Ascending aorta (tissue), 2 donors: Measurements from ENCODE around the gene SYNE4. TPM values are rescaled to one million over a fixed set of nuclear protein-coding genes. Genes with fewer than 3 reads are reported as not detected.
A peak's percentile ranks its signal among the peaks of the same experiment; 100 is the strongest.

Source experiments
- DNase-seq, 2 donors: peaks; one replicate each; pipeline ENCODE4 v3.0.0-alpha.2; 2019; ENCODE audit warnings: low spot score in 2 of 2
- H3K27ac ChIP-seq, 2 donors: fragments of 200-600 bp; sonication (generic); one replicate each; pipeline ENCODE4 v1.5.1; 2016 to 2017; ENCODE audit warnings: mild to moderate bottlenecking in 1 of 2
- H3K27me3 ChIP-seq: fragments of 200-600 bp; sonication (generic); one replicate; pipeline ENCODE4 v1.5.1; 2017
- H3K36me3 ChIP-seq, 2 donors: fragments of 200-600 bp; sonication (generic); one replicate each; pipeline ENCODE4 v1.5.1; 2016
- H3K4me1 ChIP-seq, 2 donors: fragments of 200-600 bp; sonication (generic); one replicate each; pipeline ENCODE4 v1.5.1; 2016 to 2017; ENCODE audit warnings: mild to moderate bottlenecking in 1 of 2
- H3K4me3 ChIP-seq, 2 donors: fragments of 200-600 bp; sonication (generic); one replicate each; pipeline ENCODE4 v1.5.1; 2016 to 2017; ENCODE audit warnings: mild to moderate bottlenecking in 1 of 2
- H3K9me3 ChIP-seq, 2 donors: fragments of 200-600 bp; sonication (generic); one replicate each; pipeline ENCODE4 v1.5.1; 2016
- intact Hi-C: fragments of 100-400 bp; cut with DNase I; formaldehyde crosslinking; loops from one replicate; pipeline ENCODE4 v1.15.1; 2023
- total RNA-seq: library from RNA; depleted of rRNA; stranded (reverse); fragments of >200 nt; gene quantifications from one replicate; pipeline ENCODE4 v1.1.0, GENCODE V29; 2016
- TF ChIP-seq, protein P1 (sequence below), 3 experiments: fragments of 200-600 bp in 2 of 3; fragments of 450-650 bp in 1 of 3; sonication (generic) in 2 of 3; IDR thresholded peaks; one replicate each; pipeline ENCODE4 v1.5.1; 2016 to 2019; ENCODE audit warnings: antibody characterized with exemption in 3 of 3, mild to moderate bottlenecking in 1 of 3, moderate library complexity in 1 of 3

Gene SYNE4
- total RNA-seq, 1 donor from 2014 or later, result not detected

- TF ChIP-seq, protein P1, sequence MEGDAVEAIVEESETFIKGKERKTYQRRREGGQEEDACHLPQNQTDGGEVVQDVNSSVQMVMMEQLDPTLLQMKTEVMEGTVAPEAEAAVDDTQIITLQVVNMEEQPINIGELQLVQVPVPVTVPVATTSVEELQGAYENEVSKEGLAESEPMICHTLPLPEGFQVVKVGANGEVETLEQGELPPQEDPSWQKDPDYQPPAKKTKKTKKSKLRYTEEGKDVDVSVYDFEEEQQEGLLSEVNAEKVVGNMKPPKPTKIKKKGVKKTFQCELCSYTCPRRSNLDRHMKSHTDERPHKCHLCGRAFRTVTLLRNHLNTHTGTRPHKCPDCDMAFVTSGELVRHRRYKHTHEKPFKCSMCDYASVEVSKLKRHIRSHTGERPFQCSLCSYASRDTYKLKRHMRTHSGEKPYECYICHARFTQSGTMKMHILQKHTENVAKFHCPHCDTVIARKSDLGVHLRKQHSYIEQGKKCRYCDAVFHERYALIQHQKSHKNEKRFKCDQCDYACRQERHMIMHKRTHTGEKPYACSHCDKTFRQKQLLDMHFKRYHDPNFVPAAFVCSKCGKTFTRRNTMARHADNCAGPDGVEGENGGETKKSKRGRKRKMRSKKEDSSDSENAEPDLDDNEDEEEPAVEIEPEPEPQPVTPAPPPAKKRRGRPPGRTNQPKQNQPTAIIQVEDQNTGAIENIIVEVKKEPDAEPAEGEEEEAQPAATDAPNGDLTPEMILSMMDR (IDR thresholded peaks at IDR 0.05), result no peak
- no peaks in the 10 kb centered on the region for H3K27me3 ChIP-seq
- DNase-seq, result no peak
- intact Hi-C loops, result loop anchor here (5.0 kb wide), 2 partner anchors 36 to 56 kb away; partner anchors contain the start of genes CLIP3, THAP8 and WDR62
- H3K27ac ChIP-seq, result peak overlapping the region in 1 of 2 donors; percentile 4
- no peak overlapping the region for H3K4me3 ChIP-seq
- H3K9me3 ChIP-seq, result no peaks in the 10 kb centered on the region
- peaks cover 3 to 14% of the 10 kb centered on the region in 2 donors for H3K4me1 ChIP-seq
- H3K36me3 ChIP-seq, result peaks cover 4 to 10% of the 10 kb centered on the region in 2 donors
These were observed 11.8 kb downstream of the SYNE4 start for GRCh38 chr19:35996777-35997176.

GRCh38 chr19:35995048-35995993 lies 13.3 kb downstream of the SYNE4 start, which contains the start of gene SDHAF1:
TSS of gene SDHAF1 (plus strand) at chr19:35995188. CDS start at chr19:35995275, 87 bp downstream.
- Histone ChIP-seq H3K4me3 (peak within 1 kb of the TSS; percentile 82 to 87), H3K36me3 (peaks cover 0 to 10% of the 10 kb centered on the region in 2 donors), H3K27me3 (no peaks in the 10 kb centered on the region), H3K27ac (peak within 1 kb of the TSS; percentile 73 to 74), H3K9me3 (no peaks in the 10 kb centered on the region), H3K4me1 (peaks cover 3 to 14% of the 10 kb centered on the region in 2 donors)
- DNase-seq, result peak; percentile 85 to 98
- intact Hi-C loops, result loop anchor here (1.0 to 5.0 kb wide), 5 partner anchors 19 to 255 kb away; partner anchors contain the start of genes ALKBH6, CLIP3, POLR2I and TBCB
- TF ChIP-seq, protein P1 (IDR thresholded peaks at IDR 0.05), result no peak

GRCh38 chr19:35993923-35994598 lies 14.6 kb downstream of the SYNE4 start:
- no peaks in the 10 kb centered on the region for H3K27me3 ChIP-seq
- H3K9me3 ChIP-seq, result no peaks in the 10 kb centered on the region
- H3K4me3 ChIP-seq, result peak overlapping the region; percentile 82 to 87
- H3K36me3 ChIP-seq, result peaks cover 0 to 10% of the 10 kb centered on the region in 2 donors
- H3K4me1 ChIP-seq, result peaks cover 3 to 14% of the 10 kb centered on the region in 2 donors
- no peak for DNase-seq
- TF ChIP-seq, protein P1 (IDR thresholded peaks at IDR 0.05), result peak in 1 of 3 experiments; percentile 26
- intact Hi-C loops, result loop anchor here (2.0 kb wide), 2 partner anchors 121 to 253 kb away; partner anchors contain the start of genes POLR2I and TBCB
- H3K27ac ChIP-seq, result peak overlapping the region; percentile 73 to 74

DNA sequence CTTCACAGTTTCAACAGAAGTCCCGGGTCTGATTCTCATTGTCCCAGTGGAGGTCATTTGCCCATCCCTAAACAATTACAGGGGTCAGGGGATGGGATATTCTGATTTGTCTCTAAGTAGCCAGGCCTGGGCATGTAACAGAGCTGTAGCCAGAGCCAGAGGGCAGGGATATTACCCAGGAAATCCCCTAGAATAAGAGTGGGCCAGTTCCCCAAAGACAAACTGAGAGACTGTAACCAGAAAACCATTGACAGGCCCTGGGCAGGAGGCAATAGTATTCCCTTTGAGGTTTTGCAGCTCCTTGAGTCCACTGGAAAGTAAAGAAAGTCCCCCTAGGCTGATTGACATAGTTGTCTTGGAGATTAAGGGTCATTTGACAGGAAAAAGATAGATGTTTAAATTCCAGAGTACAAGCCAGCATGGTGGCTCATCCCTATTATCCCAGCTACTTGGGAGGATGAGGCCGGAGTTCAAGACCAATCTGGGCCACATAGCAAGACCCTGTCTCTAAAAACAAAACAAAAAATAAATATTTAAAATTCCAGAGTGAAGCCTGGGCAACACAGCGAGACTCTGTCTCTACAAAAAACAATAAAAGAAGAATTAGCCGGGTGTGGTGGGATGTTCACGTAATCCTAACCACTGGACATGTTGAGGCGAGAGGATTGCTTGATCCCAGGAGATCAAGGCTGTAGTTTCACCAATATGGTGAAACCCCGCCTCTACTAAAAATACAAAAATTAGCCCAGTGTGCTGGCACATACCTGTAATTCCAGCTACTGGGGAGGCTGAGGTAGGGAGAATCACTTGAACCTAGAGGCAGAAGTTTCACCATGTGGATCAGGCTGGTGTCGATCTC lies 15.5 kb downstream of the SYNE4 start:
- Histone ChIP-seq H3K4me1 (peaks cover 3 to 14% of the 10 kb centered on the region in 2 donors), H3K27me3 (no peaks in the 10 kb centered on the region), H3K4me3 (no peak overlapping the region), H3K27ac (no peak overlapping the region), H3K9me3 (no peaks in the 10 kb centered on the region), H3K36me3 (peaks cover 0 to 9% of the 10 kb centered on the region in 2 donors)
- TF ChIP-seq, protein P1 (IDR thresholded peaks at IDR 0.05), result no peak
- intact Hi-C loops, result no loop called here
- DNase-seq, result no peak
